ENCODE measurements around the gene ACACB.

The ACACB gene

DNA sequence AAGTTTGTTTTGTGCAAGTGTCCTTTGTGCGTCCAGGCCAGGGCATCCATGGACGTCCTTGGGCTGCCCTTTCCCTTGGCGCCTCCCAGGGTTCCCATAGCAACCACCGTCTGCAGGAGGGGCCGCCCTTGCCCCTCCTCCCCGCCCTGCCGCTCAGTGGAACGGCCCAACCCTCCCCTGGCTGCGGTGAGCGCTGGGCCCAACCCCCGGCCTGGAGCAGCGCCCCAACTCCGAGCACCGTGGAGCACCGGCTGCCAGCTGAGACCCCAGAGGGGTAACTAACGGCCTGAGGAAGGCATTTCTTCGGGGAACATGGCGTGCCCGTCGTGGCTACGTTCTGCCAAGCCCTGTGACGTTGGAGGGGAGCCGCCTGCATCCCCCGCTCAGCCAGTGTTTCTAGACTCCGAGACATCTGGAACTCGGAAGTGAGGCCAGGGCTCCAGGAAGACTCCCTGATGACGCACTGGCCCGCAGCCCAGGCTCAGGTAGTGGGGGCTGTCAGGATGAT lies 5.3 kb upstream of the ACACB start:
- DNase-seq, result peak; percentile 73

GRCh38 chr12:109112720-109113465 lies 3.5 kb upstream of the ACACB start:
- DNase-seq, result no peak

DNA sequence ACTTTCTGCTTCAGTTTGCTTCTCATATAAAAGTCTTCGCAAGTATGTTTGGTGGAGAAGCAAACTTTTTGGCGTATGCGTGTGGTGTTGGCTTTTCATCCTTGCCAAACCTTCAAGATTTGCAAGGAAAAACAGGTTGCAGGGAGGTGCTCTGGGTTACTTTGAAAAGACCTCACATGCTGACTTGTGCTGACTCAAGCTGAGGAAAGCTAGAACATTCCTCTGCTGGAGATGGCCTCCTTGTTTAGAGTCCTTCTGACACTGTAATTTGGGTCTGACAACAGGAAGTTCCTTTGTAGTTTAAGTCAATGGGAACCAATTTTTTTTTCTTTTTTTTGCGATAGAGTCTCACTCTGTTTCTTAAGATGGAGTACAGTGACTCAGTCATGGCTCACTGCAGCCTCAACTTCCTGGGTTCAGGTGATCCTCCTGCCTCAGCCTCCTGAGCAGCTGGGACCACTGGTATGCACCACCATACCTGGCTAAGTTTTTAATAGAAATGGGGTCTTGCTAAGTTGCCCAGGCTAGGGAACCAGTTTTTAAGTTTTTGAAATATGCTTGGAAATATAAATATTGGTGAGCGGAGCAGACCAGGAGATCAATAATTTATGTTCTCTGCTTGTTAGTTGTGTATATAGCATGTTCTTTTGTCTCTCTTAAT lies 2.6 kb upstream of the ACACB start:
- DNase-seq, result no peak

DNA sequence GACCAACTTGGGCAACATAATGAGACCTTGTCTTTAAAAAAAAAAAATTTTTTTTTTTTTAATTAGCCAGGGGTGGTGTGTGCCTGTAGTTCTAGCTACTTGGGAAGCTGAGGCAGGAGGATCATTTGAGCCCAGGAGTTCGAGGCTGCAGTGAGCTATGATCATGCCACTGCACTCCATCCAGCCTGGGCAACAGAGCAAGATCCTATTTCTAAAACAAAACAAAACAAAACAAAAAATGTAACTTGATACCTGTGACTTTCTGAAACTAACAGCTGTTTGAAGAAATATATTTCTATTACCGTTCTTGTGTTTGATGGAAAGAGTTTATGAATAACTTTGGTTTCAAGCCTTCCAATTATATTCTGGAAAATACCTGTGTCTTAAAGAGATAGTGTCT lies 1.7 kb upstream of the ACACB start:
- no peak for DNase-seq

GRCh38 chr12:109115404-109115757 lies 1.0 kb upstream of the ACACB start:
- DNase-seq, result no peak

GRCh38 chr12:109116611-109116949 lies 193 bp downstream of the ACACB start:
- no peak for DNase-seq

- no peak for DNase-seq
Observed at GRCh38 chr12:109120095-109120494, 3.7 kb downstream of the ACACB start.

DNA sequence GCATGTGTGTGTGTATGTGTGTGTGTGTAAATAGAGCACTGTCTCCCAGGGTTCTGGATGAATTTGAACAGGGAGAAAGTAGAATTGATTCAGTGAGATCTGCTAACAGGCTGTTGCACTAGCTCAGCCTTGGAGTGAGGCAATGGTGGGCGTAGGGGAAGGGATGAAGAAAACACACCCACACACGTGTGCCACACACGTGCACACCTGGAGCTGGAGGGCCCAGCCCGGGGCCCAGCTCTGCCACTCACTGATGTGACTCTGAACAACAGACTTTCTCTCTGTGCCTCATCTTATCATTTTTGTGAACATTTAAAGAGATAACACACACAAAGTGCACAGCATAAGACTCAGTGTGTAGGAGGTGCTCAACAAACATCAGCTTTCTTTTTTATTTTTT lies 4.2 kb downstream of the ACACB start:
- no peak for DNase-seq

- DNase-seq, result no peak
Observed at GRCh38 chr12:109121346-109121880, 5.0 kb downstream of the ACACB start.

- DNase-seq, result no peak
Observed at GRCh38 chr12:109124878-109125648, 8.7 kb downstream of the ACACB start.

DNA sequence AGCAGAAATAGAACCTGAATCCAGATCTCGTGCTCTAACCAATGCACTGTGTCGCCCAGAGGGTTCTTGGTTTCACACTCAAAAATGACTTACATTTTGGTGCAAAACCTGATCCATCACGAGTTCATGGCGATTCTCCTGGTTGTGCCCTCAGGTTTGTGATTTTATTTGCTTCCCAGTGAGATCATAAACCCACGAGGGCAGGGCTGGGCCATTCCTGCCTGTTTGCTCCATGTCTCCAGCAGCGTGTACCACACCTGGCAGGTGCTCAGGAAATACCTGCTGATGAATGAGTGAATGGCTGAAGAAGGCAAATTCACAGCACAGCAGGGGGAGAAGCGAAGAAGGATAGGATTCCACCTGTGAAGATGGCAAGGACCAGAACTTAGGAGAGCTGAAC lies 9.4 kb downstream of the ACACB start:
- no peak for DNase-seq

GRCh38 chr12:109126784-109127183 lies 10.4 kb downstream of the ACACB start:
- no peak for DNase-seq

- DNase-seq, result no peak
Observed at GRCh38 chr12:109127533-109128242, 11.3 kb downstream of the ACACB start.

- DNase-seq, result no peak
Observed at GRCh38 chr12:109130297-109131153, 14.1 kb downstream of the ACACB start.

- DNase-seq, result no peak
Observed at GRCh38 chr12:109131154-109132050, 15.0 kb downstream of the ACACB start.

GRCh38 chr12:109134186-109134917 lies 18.0 kb downstream of the ACACB start:
- DNase-seq, result no peak

- no peak for DNase-seq
Observed at GRCh38 chr12:109137055-109137454, 20.7 kb downstream of the ACACB start.

DNA sequence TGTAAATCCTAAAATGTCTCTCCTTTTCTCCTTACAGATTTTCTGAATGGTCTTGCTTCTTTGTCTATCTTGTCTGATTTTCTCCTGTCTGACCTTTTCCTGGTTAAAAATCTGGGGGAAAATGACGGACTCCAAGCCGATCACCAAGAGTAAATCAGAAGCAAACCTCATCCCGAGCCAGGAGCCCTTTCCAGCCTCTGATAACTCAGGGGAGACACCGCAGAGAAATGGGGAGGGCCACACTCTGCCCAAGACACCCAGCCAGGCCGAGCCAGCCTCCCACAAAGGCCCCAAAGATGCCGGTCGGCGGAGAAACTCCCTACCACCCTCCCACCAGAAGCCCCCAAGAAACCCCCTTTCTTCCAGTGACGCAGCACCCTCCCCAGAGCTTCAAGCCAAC lies 23.0 kb downstream of the ACACB start:
- no peak for DNase-seq

GRCh38 chr12:109139791-109140190 lies 23.4 kb downstream of the ACACB start:
- no peak for DNase-seq

- DNase-seq, result no peak
Observed at GRCh38 chr12:109140560-109140959, 24.2 kb downstream of the ACACB start.

Data from hematopoietic multipotent progenitor cell treated with erythropoietin and hydrocortisone succinate and interleukin-3 and kit ligand, for 8 days (in vitro differentiated cells).